RPMI8226 (cell line): ENCODE measurements around the gene DSC1.
"Not testable (repeated sequence)": the region's sequence is repeated elsewhere in the genome, so short reads cannot be mapped to it uniquely, and the experiment has no call there.

Experiments
- DNase-seq: peaks from one replicate; pipeline ENCODE4 v3.0.0-alpha.2; 2015

The DSC1 gene

GRCh38 chr18:31162825-31163435, at the start of gene DSC1:
Gene DSC1 (minus strand): TSS chr18:31162856. CDS start chr18:31162594, 262 bp downstream.
- DNase-seq = no peak

- no peak for DNase-seq
Observed at GRCh38 chr18:31211047-31211446, 48.4 kb upstream of the DSC1 start.

GRCh38 chr18:31209041-31209440, 46.4 kb upstream of the DSC1 start:
- DNase-seq = no peak

- DNase-seq = no peak
Observed at GRCh38 chr18:31207391-31207790, 44.7 kb upstream of the DSC1 start.

- DNase-seq = peak; percentile 9
Observed at GRCh38 chr18:31206787-31207381, 44.2 kb upstream of the DSC1 start.

- no peak for DNase-seq
Observed at GRCh38 chr18:31206071-31206470, 43.4 kb upstream of the DSC1 start.

GRCh38 chr18:31205273-31205672, 42.6 kb upstream of the DSC1 start:
- DNase-seq = no peak

GRCh38 chr18:31204833-31205232, 42.2 kb upstream of the DSC1 start:
- DNase-seq = no peak

- DNase-seq = no peak
Observed at GRCh38 chr18:31204166-31204565, 41.5 kb upstream of the DSC1 start.

- DNase-seq = no peak
Observed at GRCh38 chr18:31203794-31204148, 41.1 kb upstream of the DSC1 start.

GRCh38 chr18:31203096-31203793, 40.6 kb upstream of the DSC1 start:
- DNase-seq = no peak

- no peak for DNase-seq
Observed at GRCh38 chr18:31199190-31199769, 36.6 kb upstream of the DSC1 start.

- peak; percentile 6 for DNase-seq
Observed at GRCh38 chr18:31197676-31198075, 35.0 kb upstream of the DSC1 start.

GRCh38 chr18:31195063-31195462, 32.4 kb upstream of the DSC1 start:
- no peak for DNase-seq

- DNase-seq = no peak
Observed at GRCh38 chr18:31192086-31192776, 29.6 kb upstream of the DSC1 start.

- DNase-seq = no peak
Observed at GRCh38 chr18:31190919-31191318, 28.3 kb upstream of the DSC1 start.

GRCh38 chr18:31189757-31190156, 27.1 kb upstream of the DSC1 start:
- no peak for DNase-seq

GRCh38 chr18:31185186-31185950, 22.7 kb upstream of the DSC1 start:
- no peak for DNase-seq

GRCh38 chr18:31183302-31183701, 20.6 kb upstream of the DSC1 start:
- DNase-seq = no peak

- DNase-seq = not testable (repeated sequence)
Observed at GRCh38 chr18:31177369-31177768, 14.7 kb upstream of the DSC1 start.

GRCh38 chr18:31176531-31176930, 13.9 kb upstream of the DSC1 start:
- DNase-seq = no peak

- no peak for DNase-seq
Observed at GRCh38 chr18:31171144-31171839, 8.6 kb upstream of the DSC1 start.
